Measurements from ENCODE around the gene CTDSP1. TPM values are rescaled to one million over a fixed set of nuclear protein-coding genes. Genes with fewer than 3 reads are reported as not detected.
A peak's percentile ranks its signal among the peaks of the same experiment; 100 is the strongest.

Gene CTDSP1
- total RNA-seq, 2 donors from 2014 or later: 67.2 to 98.9 TPM

GRCh38 chr2:218397463-218397819, 2.2 kb upstream of the CTDSP1 start:
- ATAC-seq: no peak
- Histone ChIP-seq H3K36me3 (replicated peaks in 1 of 2; ENCODE audit: insufficient read depth in 1 of 2, low read depth in 2 of 2) (peaks cover 0 to 6% of the 10 kb centered on the region in 2 donors), H3K9me3 (no peaks in the 10 kb centered on the region), H3K4me1 (peaks cover 52% of the 10 kb centered on the region), H3K27me3 (no peaks in the 10 kb centered on the region), H3K4me3 (no peak overlapping the region), H3K27ac (peak overlapping the region; percentile 95 to 100 (median 98))
- TF ChIP-seq CTCF (IDR thresholded peaks at IDR 0.05) (no peak), POLR2A (IDR thresholded peaks at IDR 0.05) (no peak)
- intact Hi-C loops (cut with DNase I): no loop called here
- WGBS, 2 donors: 1 to 5% methylated on average over 11 to 12 of the region's 12 CpGs
- DNase-seq: no peak

- H3K9me3 ChIP-seq: no peaks in the 10 kb centered on the region
- peaks cover 57% of the 10 kb centered on the region for H3K4me1 ChIP-seq
- DNase-seq: peak; percentile 80 to 88 (median 82)
- no peaks in the 10 kb centered on the region for H3K27me3 ChIP-seq
- WGBS, 2 donors: 0 to 1% methylated on average over 8 to 35 of the region's 35 CpGs
- intact Hi-C loops (cut with DNase I): no loop called here
- H3K27ac ChIP-seq: peak overlapping the region; percentile 95 to 100 (median 98)
- H3K36me3 ChIP-seq (replicated peaks in 1 of 2; ENCODE audit: insufficient read depth in 1 of 2, low read depth in 2 of 2): peaks cover 0 to 9% of the 10 kb centered on the region in 2 donors
- TF ChIP-seq CTCF (IDR thresholded peaks at IDR 0.05): no peak
- TF ChIP-seq POLR2A (IDR thresholded peaks at IDR 0.05): peak; percentile 28 to 67 (median 66)
- peak; percentile 16 for ATAC-seq
- no peak overlapping the region for H3K4me3 ChIP-seq
Measured at GRCh38 chr2:218397820-218398436, 1.7 kb upstream of the CTDSP1 start.

- DNase-seq (peak; percentile 72 to 80 (median 75)), ATAC-seq (peak; percentile 26)
- no peaks in the 10 kb centered on the region for H3K27me3 ChIP-seq
- H3K9me3 ChIP-seq: no peaks in the 10 kb centered on the region
- TF ChIP-seq CTCF (IDR thresholded peaks at IDR 0.05): peak in 1 of 7 experiments; percentile 27
- no peak for TF ChIP-seq POLR2A (IDR thresholded peaks at IDR 0.05)
- H3K4me1 ChIP-seq: peaks cover 57% of the 10 kb centered on the region
- WGBS, 2 donors: 0 to 8% methylated on average over 2 to 79 of the region's 95 CpGs
- peak overlapping the region; percentile 6 to 24 for H3K4me3 ChIP-seq
- intact Hi-C loops (cut with DNase I): no loop called here
- H3K27ac ChIP-seq: peak overlapping the region; percentile 95 to 100 (median 98)
- peaks cover 0 to 12% of the 10 kb centered on the region in 2 donors for H3K36me3 ChIP-seq (replicated peaks in 1 of 2; ENCODE audit: insufficient read depth in 1 of 2, low read depth in 2 of 2)
Measured at GRCh38 chr2:218398437-218399390, 954 bp upstream of the CTDSP1 start.

- Histone ChIP-seq H3K4me3 (peak overlapping the region; percentile 90 to 98), H3K36me3 (replicated peaks in 1 of 2; ENCODE audit: insufficient read depth in 1 of 2, low read depth in 2 of 2) (peaks cover 7 to 14% of the 10 kb centered on the region in 2 donors), H3K27ac (peak overlapping the region; percentile 95 to 100 (median 98)), H3K27me3 (no peaks in the 10 kb centered on the region), H3K4me1 (peaks cover 65% of the 10 kb centered on the region), H3K9me3 (no peaks in the 10 kb centered on the region)
- intact Hi-C loops (cut with DNase I): no loop called here
- TF ChIP-seq CTCF (IDR thresholded peaks at IDR 0.05) (no peak), POLR2A (IDR thresholded peaks at IDR 0.05) (peak in 2 of 3 donors; percentile 45 to 49)
- ATAC-seq (no peak), DNase-seq (peak; percentile 40 to 56 (median 50))
- WGBS, 2 donors: 0 to 1% methylated on average over 15 to 60 of the region's 63 CpGs
Measured at GRCh38 chr2:218400167-218400929, 680 bp downstream of the CTDSP1 start.

All from body of pancreas (tissue), 4 donors.